PC-3 (cell line): Measurements from ENCODE around the gene STARD3. TPM values are rescaled to one million over a fixed set of nuclear protein-coding genes. Genes with fewer than 3 reads are reported as not detected.

Experiments
- ATAC-seq: fragments of 200-7000 bp; cut with Tn5 transposase; 2 replicates; pipeline ENCODE4 v1.9.1; 2020; ENCODE audit warnings: mild to moderate bottlenecking, moderate library complexity
- BruUV-seq: library from RNA; stranded (reverse); fragments of 400-500 nt; replicated peaks from 2 replicates; lab custom pipeline; 2021; lab: Mats Ljungman, UMichigan
- CTCF ChIA-PET: fragments of 300-600 bp; sonication (Branson Sonifier 250); formaldehyde crosslinking; loops from one replicate; lab custom pipeline; 2022; ENCODE audit warnings: antibody characterized with exemption; lab: Charles Lee
- POLR2A ChIA-PET: fragments of 300-600 bp; sonication (Branson Sonifier 250); formaldehyde crosslinking; loops from one replicate; lab custom pipeline; 2022; ENCODE audit warnings: antibody characterized with exemption; ENCODE audit not compliant: unreplicated experiment; lab: Charles Lee
- DNase-seq: peaks from one replicate; pipeline ENCODE4 v3.0.0-alpha.2; 2015
- H2AFZ ChIP-seq: fragments of 300-600 bp; sonication (generic); 2 replicates; pipeline ENCODE4 v1.6.0; 2016; ENCODE audit warnings: antibody characterized with exemption, low read length
- H3F3A ChIP-seq: fragments of 300-600 bp; sonication (generic); one replicate; pipeline ENCODE4 v1.6.0; 2017; ENCODE audit warnings: antibody characterized with exemption, low read length, control low read depth, mild to moderate bottlenecking; ENCODE audit not compliant: unreplicated experiment
- H3K27ac ChIP-seq: fragments of 300-600 bp; sonication (generic); 2 replicates; pipeline ENCODE4 v1.5.1; 2016; ENCODE audit warnings: mild to moderate bottlenecking, low read length
- H3K27me3 ChIP-seq: fragments of 300-600 bp; sonication (generic); 2 replicates; pipeline ENCODE4 v1.6.1; 2016; ENCODE audit warnings: low read length, mixed read lengths
- H3K36me3 ChIP-seq: fragments of 300-600 bp; sonication (generic); 2 replicates; pipeline ENCODE4 v1.6.1; 2016; ENCODE audit warnings: low read depth, mixed run types, low read length, mixed read lengths
- H3K4me1 ChIP-seq: fragments of 300-600 bp; sonication (generic); 2 replicates; pipeline ENCODE4 v1.5.1; 2016; ENCODE audit warnings: low read length; ENCODE audit not compliant: insufficient read depth
- H3K4me2 ChIP-seq: fragments of 300-600 bp; sonication (generic); 2 replicates; pipeline ENCODE4 v1.6.0; 2016; ENCODE audit warnings: low read length
- H3K4me3 ChIP-seq: fragments of 300-600 bp; sonication (generic); 2 replicates; pipeline ENCODE4 v1.5.1; 2016; ENCODE audit warnings: mild to moderate bottlenecking, low read length, mixed read lengths
- H3K79me2 ChIP-seq: fragments of 300-600 bp; sonication (generic); 2 replicates; pipeline ENCODE4 v1.6.1; 2017; ENCODE audit warnings: low read length, mixed read lengths
- H3K9ac ChIP-seq: fragments of 300-600 bp; sonication (generic); 2 replicates; pipeline ENCODE4 v1.6.0; 2016; ENCODE audit warnings: mild to moderate bottlenecking, low read length
- H3K9me2 ChIP-seq: fragments of 300-600 bp; sonication (generic); replicated peaks from 2 replicates; pipeline ENCODE4 v1.6.1; 2016; ENCODE audit warnings: mixed run types, low read length, mixed read lengths
- H3K9me3 ChIP-seq: fragments of 300-600 bp; sonication (generic); 2 replicates; pipeline ENCODE4 v1.6.1; 2016; ENCODE audit warnings: low read length, mixed read lengths
- H4K20me1 ChIP-seq: fragments of 300-600 bp; sonication (generic); 2 replicates; pipeline ENCODE4 v1.6.1; 2016; ENCODE audit warnings: low read length, mixed read lengths
- EZH2 ChIP-seq: fragments of 300-600 bp; sonication (generic); IDR thresholded peaks from one replicate; pipeline ENCODE4 v1.6.1; 2017; ENCODE audit warnings: antibody characterized with exemption, mild to moderate bottlenecking, low read length; ENCODE audit not compliant: unreplicated experiment
- EZH2phosphoT487 ChIP-seq: fragments of 300-600 bp; sonication (generic); IDR thresholded peaks from 2 replicates; pipeline ENCODE4 v1.6.1; 2018; ENCODE audit warnings: mild to moderate bottlenecking, antibody characterized with exemption, low read length, borderline replicate concordance
- intact Hi-C: fragments of 100-400 bp; cut with micrococcal nuclease; formaldehyde crosslinking; loops from 2 replicates; pipeline ENCODE4 v1.9.0; 2023
- total RNA-seq: library from RNA; depleted of rRNA; stranded (reverse); fragments of >200 nt; gene quantifications from 2 replicates; pipeline ENCODE4 v1.2.3, GENCODE V29; 2014
- TF ChIP-seq, protein P1 (sequence below): fragments of 300-600 bp; sonication (generic); conservative IDR thresholded peaks from 2 replicates; pipeline ENCODE4 v1.5.1; 2017; ENCODE audit warnings: antibody characterized with exemption, low read depth, mild to moderate bottlenecking, low read length

STARD3 gene
- total RNA-seq, 1 experiment from 2014 or later, result 30.5 TPM

DNA sequence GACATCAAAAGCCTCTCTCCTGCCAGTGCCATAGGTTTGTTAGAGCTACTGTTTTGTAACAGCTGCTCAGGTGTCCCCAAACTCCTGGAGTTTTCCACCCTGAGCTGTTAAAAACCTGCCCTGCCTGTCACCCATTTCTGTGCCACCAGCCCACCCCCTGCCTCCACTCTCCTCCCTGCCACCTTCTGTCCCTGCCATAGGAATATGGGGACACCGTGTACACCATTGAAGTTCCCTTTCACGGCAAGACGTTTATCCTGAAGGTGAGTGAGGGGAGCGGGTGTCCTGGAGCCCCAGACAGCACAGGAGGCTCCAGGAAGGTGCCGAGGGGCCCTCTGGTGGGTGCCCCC is 23.0 kb downstream of the STARD3 start:
- TF ChIP-seq EZH2phosphoT487, result no peak
- TF ChIP-seq, protein P1, sequence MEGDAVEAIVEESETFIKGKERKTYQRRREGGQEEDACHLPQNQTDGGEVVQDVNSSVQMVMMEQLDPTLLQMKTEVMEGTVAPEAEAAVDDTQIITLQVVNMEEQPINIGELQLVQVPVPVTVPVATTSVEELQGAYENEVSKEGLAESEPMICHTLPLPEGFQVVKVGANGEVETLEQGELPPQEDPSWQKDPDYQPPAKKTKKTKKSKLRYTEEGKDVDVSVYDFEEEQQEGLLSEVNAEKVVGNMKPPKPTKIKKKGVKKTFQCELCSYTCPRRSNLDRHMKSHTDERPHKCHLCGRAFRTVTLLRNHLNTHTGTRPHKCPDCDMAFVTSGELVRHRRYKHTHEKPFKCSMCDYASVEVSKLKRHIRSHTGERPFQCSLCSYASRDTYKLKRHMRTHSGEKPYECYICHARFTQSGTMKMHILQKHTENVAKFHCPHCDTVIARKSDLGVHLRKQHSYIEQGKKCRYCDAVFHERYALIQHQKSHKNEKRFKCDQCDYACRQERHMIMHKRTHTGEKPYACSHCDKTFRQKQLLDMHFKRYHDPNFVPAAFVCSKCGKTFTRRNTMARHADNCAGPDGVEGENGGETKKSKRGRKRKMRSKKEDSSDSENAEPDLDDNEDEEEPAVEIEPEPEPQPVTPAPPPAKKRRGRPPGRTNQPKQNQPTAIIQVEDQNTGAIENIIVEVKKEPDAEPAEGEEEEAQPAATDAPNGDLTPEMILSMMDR, result no peak
- TF ChIP-seq EZH2, result no peak
- no peak overlapping the region for H2AFZ ChIP-seq

DNA sequence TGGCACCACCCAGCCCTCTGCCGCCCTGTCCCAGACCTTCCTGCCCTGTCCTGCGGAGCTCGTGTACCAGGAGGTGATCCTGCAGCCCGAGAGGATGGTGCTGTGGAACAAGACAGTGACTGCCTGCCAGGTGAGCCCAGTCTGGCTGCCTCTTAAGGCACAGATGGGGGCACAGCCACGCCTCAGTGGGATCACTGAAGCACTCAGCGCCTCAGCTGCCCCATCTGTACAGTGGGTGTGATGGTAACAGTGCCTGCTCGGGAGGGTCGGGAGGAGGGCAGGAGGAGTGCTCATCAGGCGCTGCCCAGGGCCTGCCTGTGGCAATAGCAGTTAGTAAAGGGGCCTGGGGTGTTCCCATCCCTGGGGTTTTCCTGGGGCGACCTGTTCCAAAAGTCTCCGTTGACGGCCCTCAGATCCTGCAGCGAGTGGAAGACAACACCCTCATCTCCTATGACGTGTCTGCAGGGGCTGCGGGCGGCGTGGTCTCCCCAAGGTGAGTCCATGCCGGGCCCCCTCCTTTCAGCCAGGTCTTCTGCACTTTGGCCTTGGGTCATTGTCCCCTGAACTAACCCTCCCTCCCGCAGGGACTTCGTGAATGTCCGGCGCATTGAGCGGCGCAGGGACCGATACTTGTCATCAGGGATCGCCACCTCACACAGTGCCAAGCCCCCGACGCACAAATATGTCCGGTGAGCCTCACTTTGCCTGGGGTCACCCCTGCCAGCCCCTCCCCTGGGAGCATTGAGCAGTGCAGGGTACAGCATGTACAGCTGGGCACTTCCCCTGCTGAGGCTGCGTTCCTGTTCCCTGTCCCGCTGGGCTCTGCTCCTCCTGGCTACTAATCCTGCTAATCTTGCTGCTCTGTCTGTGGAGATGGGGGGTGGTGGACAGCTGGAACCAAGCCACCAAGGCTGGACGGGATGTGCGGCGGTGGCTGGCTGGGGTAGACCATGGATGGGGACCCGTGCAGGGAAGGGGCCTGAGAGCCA is 23.7 kb downstream of the STARD3 start:
- TF ChIP-seq, protein P1, result no peak
- TF ChIP-seq EZH2, result no peak
- TF ChIP-seq EZH2phosphoT487, result no peak
- Histone ChIP-seq H3K4me1 (no peaks in the 10 kb centered on the region), H3K9me2 (no peaks in the 10 kb centered on the region), H3F3A (no peaks in the 10 kb centered on the region), H3K9me3 (no peaks in the 10 kb centered on the region), H3K79me2 (no peaks in the 10 kb centered on the region), H3K36me3 (no peaks in the 10 kb centered on the region), H4K20me1 (no peaks in the 10 kb centered on the region), H3K27ac (no peak overlapping the region), H3K27me3 (no peaks in the 10 kb centered on the region), H3K4me3 (no peak overlapping the region), H3K4me2 (no peak overlapping the region), H3K9ac (no peak overlapping the region), H2AFZ (no peak overlapping the region)
- no peak for ATAC-seq
- no TSS peak for BruUV-seq
- DNase-seq, result no peak
- intact Hi-C loops, result no loop called here
- CTCF ChIA-PET, result no interaction called here
- POLR2A ChIA-PET, result no interaction called here

More for the DNA sequence above, 23.0 kb downstream of the STARD3 start:
- no peaks in the 10 kb centered on the region for H3K36me3 ChIP-seq
- H3F3A ChIP-seq, result no peaks in the 10 kb centered on the region
- H4K20me1 ChIP-seq, result no peaks in the 10 kb centered on the region
- no peaks in the 10 kb centered on the region for H3K9me2 ChIP-seq
- H3K4me1 ChIP-seq, result no peaks in the 10 kb centered on the region
- H3K27me3 ChIP-seq, result no peaks in the 10 kb centered on the region
- H3K27ac ChIP-seq, result no peak overlapping the region
- no peaks in the 10 kb centered on the region for H3K9me3 ChIP-seq
- no peak overlapping the region for H3K4me3 ChIP-seq
- DNase-seq, result no peak
- intact Hi-C loops, result no loop called here
- ATAC-seq, result no peak
- BruUV-seq, result no TSS peak
- H3K4me2 ChIP-seq, result no peak overlapping the region
- H3K79me2 ChIP-seq, result no peaks in the 10 kb centered on the region
- H3K9ac ChIP-seq, result no peak overlapping the region
- CTCF ChIA-PET, result no interaction called here
- POLR2A ChIA-PET, result no interaction called here
